ENCODE results near the gene FAIM2.

- TF ChIP-seq, protein P1, sequence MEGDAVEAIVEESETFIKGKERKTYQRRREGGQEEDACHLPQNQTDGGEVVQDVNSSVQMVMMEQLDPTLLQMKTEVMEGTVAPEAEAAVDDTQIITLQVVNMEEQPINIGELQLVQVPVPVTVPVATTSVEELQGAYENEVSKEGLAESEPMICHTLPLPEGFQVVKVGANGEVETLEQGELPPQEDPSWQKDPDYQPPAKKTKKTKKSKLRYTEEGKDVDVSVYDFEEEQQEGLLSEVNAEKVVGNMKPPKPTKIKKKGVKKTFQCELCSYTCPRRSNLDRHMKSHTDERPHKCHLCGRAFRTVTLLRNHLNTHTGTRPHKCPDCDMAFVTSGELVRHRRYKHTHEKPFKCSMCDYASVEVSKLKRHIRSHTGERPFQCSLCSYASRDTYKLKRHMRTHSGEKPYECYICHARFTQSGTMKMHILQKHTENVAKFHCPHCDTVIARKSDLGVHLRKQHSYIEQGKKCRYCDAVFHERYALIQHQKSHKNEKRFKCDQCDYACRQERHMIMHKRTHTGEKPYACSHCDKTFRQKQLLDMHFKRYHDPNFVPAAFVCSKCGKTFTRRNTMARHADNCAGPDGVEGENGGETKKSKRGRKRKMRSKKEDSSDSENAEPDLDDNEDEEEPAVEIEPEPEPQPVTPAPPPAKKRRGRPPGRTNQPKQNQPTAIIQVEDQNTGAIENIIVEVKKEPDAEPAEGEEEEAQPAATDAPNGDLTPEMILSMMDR (IDR thresholded peaks at IDR 0.05; ENCODE audit: insufficient read depth, low read depth, low read length), result no peak
- no peak for TF ChIP-seq EZH2 (IDR thresholded peaks at IDR 0.05; ENCODE audit: insufficient read depth, low read length)
Measured at GRCh38 chr12:49916129-49916919, 12.6 kb upstream of the FAIM2 start.
